Cardiac fibroblast (primary cell): ENCODE results near the gene SCAANT1.

Experiments
- DNase-seq, 2 donors: peaks; one replicate each; pipeline versions ENCODE4 v3.0.0 to v3.0.0-alpha.2; 2010; ENCODE audit warnings: low read depth in 2 of 2
- H3K4me3 ChIP-seq, 2 donors: replicated peaks in 1 of 2; 1 replicate in 1 of 2; 2 replicates in 1 of 2; pipeline ENCODE4 v1.5.1; 2011; ENCODE audit warnings: low read depth in 2 of 2, low read length in 2 of 2, mild to moderate bottlenecking in 2 of 2, moderate library complexity in 1 of 2
- TF ChIP-seq, protein P1 (sequence below): IDR thresholded peaks from one replicate; pipeline ENCODE4 v1.5.1; 2011; ENCODE audit warnings: low read depth, mild to moderate bottlenecking, low read length, inconsistent platforms

The SCAANT1 gene

DNA sequence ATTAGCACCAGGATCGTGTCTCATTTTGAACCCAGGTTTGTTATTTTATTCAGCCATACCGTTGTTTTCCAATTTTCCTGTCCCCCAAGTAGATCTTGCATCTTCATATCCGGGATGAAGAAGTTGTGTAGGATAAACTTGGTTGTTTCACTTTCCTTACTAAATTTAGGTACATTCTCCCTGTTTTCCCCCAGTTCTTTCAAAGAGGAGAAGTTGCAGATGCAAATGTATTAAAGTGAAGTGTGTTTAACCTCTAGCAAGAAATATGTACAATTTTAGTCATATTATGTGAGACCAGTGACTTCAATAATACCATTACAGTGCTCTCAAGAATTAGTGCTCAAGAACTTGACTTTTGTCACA is 47.2 kb downstream of the SCAANT1 start:
- peak in 1 of 2 donors; percentile 10 for DNase-seq
- TF ChIP-seq, protein P1, sequence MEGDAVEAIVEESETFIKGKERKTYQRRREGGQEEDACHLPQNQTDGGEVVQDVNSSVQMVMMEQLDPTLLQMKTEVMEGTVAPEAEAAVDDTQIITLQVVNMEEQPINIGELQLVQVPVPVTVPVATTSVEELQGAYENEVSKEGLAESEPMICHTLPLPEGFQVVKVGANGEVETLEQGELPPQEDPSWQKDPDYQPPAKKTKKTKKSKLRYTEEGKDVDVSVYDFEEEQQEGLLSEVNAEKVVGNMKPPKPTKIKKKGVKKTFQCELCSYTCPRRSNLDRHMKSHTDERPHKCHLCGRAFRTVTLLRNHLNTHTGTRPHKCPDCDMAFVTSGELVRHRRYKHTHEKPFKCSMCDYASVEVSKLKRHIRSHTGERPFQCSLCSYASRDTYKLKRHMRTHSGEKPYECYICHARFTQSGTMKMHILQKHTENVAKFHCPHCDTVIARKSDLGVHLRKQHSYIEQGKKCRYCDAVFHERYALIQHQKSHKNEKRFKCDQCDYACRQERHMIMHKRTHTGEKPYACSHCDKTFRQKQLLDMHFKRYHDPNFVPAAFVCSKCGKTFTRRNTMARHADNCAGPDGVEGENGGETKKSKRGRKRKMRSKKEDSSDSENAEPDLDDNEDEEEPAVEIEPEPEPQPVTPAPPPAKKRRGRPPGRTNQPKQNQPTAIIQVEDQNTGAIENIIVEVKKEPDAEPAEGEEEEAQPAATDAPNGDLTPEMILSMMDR = no peak
- H3K4me3 ChIP-seq = peak overlapping the region; percentile 72 to 85

DNA sequence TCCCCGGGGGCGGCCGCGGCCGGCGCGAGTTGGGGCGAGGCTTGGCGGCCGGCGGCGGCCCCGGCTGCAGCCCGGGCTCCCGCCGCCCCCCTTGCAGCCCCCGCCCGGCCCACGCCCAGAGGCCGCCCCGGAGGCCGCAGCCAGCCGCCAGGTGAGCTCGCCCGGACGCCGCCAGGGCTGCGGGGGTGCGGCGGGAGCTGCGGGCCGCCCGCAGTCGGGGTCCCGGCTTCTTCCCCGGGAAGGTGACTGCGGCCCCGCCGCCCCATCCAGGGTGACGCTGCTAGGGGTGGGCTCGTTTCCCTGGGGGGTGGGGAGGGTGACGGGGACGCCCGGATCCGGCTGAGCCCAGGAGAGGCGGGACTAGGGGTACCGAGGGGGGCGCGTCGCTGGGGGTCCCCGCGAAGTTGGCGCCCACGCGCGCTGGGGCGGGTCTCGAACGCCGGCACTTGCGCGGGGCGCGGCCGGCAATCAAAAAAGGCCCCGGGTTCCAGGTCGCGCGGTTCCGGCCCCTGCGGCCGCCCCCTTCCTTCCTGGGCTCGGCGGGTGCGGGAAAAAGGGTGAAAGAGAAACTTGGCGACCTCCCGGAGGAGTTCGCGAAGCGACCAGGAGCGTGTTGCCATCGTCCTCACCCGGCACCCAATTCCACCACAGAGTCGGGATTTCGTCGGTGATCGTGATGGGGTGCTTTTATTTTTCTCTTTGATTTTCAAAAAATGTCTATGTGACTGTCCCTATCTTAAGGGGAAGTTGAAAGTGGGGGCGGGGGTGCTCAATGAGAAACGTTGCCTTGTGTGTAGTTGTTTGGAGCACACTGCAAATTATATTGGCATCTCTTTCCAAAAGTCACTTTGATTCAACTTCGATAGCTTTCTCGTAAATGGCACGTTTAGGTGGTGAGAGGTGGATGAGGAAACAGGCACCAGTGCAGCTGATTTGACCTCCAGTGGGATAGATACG is 47.9 kb downstream of the SCAANT1 start:
- peak; percentile 20 for DNase-seq

DNA sequence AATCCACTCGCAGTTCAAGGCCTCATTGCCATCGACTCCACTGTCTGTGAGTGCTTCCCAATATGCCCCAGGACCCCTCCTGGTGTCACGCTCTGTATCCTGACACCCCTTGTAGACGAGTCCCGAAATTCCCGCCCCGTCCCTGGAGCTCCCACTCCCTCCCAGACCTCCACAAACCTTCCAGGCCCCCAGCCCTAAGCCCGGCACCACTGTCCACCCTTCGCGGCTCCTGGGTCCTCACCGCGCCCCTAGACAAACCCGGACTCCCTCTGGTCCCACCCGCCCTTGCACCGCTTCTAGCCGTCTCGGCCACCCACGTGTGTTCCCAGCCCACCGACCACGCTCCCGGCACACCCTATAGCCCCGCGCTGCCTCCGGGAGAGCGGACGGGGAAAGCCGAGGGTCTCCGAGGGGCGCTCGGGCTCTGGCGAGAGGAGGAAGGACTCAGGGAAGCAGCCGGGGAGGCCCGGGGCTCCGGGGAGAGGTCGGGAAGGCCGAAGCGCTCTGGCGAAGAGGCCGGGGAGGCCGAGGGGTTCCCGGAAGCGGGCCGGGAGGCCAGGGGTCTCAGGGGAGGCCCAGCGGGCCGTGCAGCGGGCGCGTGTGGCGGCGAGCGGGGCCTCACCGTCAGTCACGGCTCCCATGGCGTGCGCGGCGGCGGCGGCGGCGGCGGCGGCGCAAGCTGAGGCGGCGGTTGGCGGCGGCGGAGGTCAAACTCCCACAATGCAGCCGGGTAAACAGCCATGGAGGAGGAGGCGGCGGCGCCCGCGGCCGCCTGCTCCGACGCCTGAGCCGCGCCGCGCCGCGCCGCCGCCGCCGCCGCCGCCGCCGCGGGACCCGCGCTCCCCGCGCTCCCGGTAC is 48.8 kb downstream of the SCAANT1 start, which contains the start of the genes ATXN7 and THOC7:
ATXN7 (plus strand) TSS at position 718 of the 858 bp plus-strand sequence. CDS start 48,732 bp downstream, outside the sequence.
THOC7 (minus strand) TSS at position 656 of the 858 bp plus-strand sequence; CDS start at position 641, 15 bp downstream.
- TF ChIP-seq, protein P1 = no peak
- DNase-seq = peak; percentile 55 to 69

More for the DNA sequence above, 47.9 kb downstream of the SCAANT1 start:
- H3K4me3 ChIP-seq = peak overlapping the region; percentile 72 to 85
- TF ChIP-seq, protein P1 = no peak

DNA sequence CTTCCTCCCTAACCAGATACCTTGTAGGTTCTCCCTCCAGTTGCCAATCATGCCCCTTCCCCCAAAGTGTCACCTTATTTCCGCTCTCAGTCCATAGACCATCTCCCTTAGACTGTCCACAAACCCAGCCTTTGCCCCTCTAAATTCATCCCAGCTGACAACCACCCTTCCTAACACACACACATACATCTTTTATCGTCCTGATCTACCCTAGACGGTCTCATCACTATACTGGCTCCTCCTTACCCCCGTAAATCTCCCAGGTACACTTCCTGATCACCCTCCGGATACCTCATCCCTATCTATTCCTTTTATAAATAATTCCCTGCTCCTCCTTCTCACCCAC is 49.4 kb downstream of the SCAANT1 start:
- H3K4me3 ChIP-seq = peak overlapping the region; percentile 85 to 91
- TF ChIP-seq, protein P1 = no peak

More for the DNA sequence above, 48.8 kb downstream of the SCAANT1 start, which contains the start of the genes ATXN7 and THOC7:
- peak within 1 kb of the TSS; percentile 85 to 91 for H3K4me3 ChIP-seq

More for the DNA sequence above, 49.4 kb downstream of the SCAANT1 start:
- no peak for DNase-seq
